A673 (cell line): Measurements from ENCODE around the gene AKT3.

Experiments
- CTCF ChIP-seq: fragments of 300-800, 200-600 bp; sonication (generic); conservative IDR thresholded peaks from 2 replicates; pipeline ENCODE4 v1.5.1; 2017; ENCODE audit warnings: low read depth, mild to moderate bottlenecking, antibody characterized with exemption, low read length, moderate library complexity, mixed read lengths
- EZH2 ChIP-seq: fragments of 200-600 bp; sonication (generic); IDR thresholded peaks from 2 replicates; pipeline ENCODE4 v1.6.1; 2017; ENCODE audit warnings: borderline replicate concordance, low read depth, mild to moderate bottlenecking, mixed read lengths, antibody characterized with exemption, low read length; ENCODE audit not compliant: poor library complexity, severe bottlenecking

DNA sequence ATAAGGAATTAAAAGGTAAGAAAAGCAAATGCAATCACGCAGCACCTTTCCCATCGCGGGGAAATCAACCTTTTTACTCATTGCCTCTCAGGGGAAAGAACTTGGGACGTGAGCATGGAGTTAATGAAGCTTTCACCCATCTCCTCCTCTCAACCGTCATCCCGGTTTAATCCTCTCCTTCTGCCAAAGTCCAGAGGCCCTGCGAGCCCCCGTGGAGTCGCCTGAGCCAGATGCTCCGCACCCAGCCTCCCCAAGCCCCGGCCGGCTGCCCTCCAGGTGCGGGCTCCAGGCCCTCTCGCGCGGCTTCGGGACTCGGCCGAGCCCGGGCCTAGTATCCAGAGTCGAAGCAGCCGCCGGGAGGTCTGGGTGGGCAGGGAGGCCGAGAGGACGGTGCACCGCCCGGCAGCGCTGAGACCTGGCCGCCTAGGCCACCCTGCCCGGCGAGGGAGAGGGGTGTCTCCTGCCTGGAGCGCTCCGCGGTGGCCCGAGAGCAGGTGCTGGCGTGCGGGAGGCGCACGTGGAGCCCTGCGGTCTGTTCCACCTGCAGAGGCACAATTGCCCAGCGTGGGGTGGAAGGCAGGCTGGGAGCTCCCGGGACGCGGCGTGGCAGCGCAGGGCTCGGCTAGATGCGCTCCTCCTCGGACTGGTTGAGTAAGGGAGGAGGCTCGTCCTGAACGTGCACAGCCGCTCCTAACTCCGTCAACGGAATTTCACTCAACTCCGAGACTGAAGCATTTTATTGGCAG, 375.7 kb downstream of the AKT3 start:
- TF ChIP-seq EZH2 (no peak), CTCF (no peak)
